B cell (primary cell): Measurements from ENCODE around the gene CLCN7. TPM values are rescaled to one million over a fixed set of nuclear protein-coding genes. Genes with fewer than 3 reads are reported as not detected.

Experiments used
- ATAC-seq: fragments of 200-7000 bp; cut with Tn5 transposase; one replicate; pipeline ENCODE4 v1.10.0; 2021; ENCODE audit warnings: low read depth, mild to moderate bottlenecking, moderate number of reproducible peaks, moderate library complexity
- CTCF ChIA-PET: fragments of 350-600 bp; sonication (Branson Sonifier 250); formaldehyde crosslinking; loops from one replicate; lab custom pipeline; 2021; ENCODE audit warnings: antibody characterized with exemption, inconsistent platforms; lab: Charles Lee
- POLR2A ChIA-PET: fragments of 350-600 bp; sonication (Branson Sonifier 250); formaldehyde crosslinking; loops from one replicate; lab custom pipeline; 2021; ENCODE audit warnings: antibody characterized with exemption; lab: Charles Lee
- DNase-seq: peaks from one replicate; pipeline ENCODE4 v3.0.0; 2013
- H2AFZ ChIP-seq: 2 replicates; pipeline ENCODE4 v1.6.1; 2012; ENCODE audit warnings: mild to moderate bottlenecking, low read depth, low read length; ENCODE audit not compliant: insufficient read depth, poor library complexity, severe bottlenecking
- H3K27ac ChIP-seq, 2 donors: 1 replicate in 1 of 2; 2 replicates in 1 of 2; pipeline ENCODE4 v1.5.1; 2012 to 2013; ENCODE audit warnings: low read length in 2 of 2, mild to moderate bottlenecking in 2 of 2, moderate library complexity in 1 of 2
- H3K27me3 ChIP-seq, 4 experiments: fragments of 200-600 bp in 1 of 4; sonication (generic) in 1 of 4; replicated peaks in 1 of 4; 1 replicate in 2 of 4; 2 replicates in 2 of 4; pipeline versions ENCODE4 v1.6.1 to v1.7.0; 2013 to 2016; ENCODE audit warnings: low read length in 3 of 4, mild to moderate bottlenecking in 2 of 4, mixed read lengths in 1 of 4, moderate library complexity in 1 of 4; ENCODE audit not compliant: insufficient read depth in 4 of 4, control insufficient read depth in 3 of 4; ENCODE audit errors: control extremely low read depth in 1 of 4
- H3K36me3 ChIP-seq, 2 experiments: replicated peaks in 1 of 2; 1 replicate in 1 of 2; 2 replicates in 1 of 2; pipeline versions ENCODE4 v1.6.1 to v1.7.1; 2013; ENCODE audit warnings: low read length in 1 of 2; ENCODE audit not compliant: insufficient read depth in 2 of 2, control insufficient read depth in 1 of 2; ENCODE audit errors: control extremely low read depth in 1 of 2, extremely low read depth in 1 of 2
- H3K4me1 ChIP-seq, 2 donors: fragments of 200-600 bp in 1 of 2; sonication (generic) in 1 of 2; 1 replicate in 1 of 2; 2 replicates in 1 of 2; pipeline versions ENCODE4 v1.5.1 to v1.6.1; 2013 to 2017; ENCODE audit warnings: low read length in 2 of 2; ENCODE audit not compliant: control insufficient read depth in 2 of 2, insufficient read depth in 2 of 2
- H3K4me2 ChIP-seq: replicated peaks from 2 replicates; pipeline ENCODE3; 2012; ENCODE audit warnings: mild to moderate bottlenecking, low read depth, low read length; ENCODE audit not compliant: poor library complexity, severe bottlenecking
- H3K4me3 ChIP-seq, 5 experiments: fragments of 200-600 bp in 1 of 5; sonication (generic) in 1 of 5; 1 replicate in 3 of 5; 2 replicates in 2 of 5; pipeline versions ENCODE4 v1.5.1 to v1.7.0; 2011 to 2016; ENCODE audit warnings: low read length in 4 of 5, mild to moderate bottlenecking in 4 of 5, low read depth in 2 of 5, control low read depth in 1 of 5, moderate library complexity in 1 of 5; ENCODE audit not compliant: insufficient read depth in 1 of 5; ENCODE audit errors: control extremely low read depth in 1 of 5, extremely low read depth in 1 of 5
- H3K79me2 ChIP-seq: fragments of 200-600 bp; sonication (generic); one replicate; pipeline ENCODE4 v1.6.0; 2016; ENCODE audit warnings: low read length; ENCODE audit not compliant: control insufficient read depth, insufficient read depth
- H3K9ac ChIP-seq: fragments of 200-600 bp; sonication (generic); 2 replicates; pipeline ENCODE4 v1.6.1; 2017; ENCODE audit warnings: mild to moderate bottlenecking, low read length, moderate library complexity
- H3K9me3 ChIP-seq, 3 donors: one replicate each; pipeline versions ENCODE4 v1.6.1 to v1.7.1; 2013; ENCODE audit warnings: low read length in 2 of 3; ENCODE audit not compliant: control insufficient read depth in 2 of 3, insufficient read depth in 1 of 3; ENCODE audit errors: control extremely low read depth in 1 of 3
- H4K20me1 ChIP-seq: 2 replicates; pipeline ENCODE4 v1.6.0; 2012; ENCODE audit warnings: mild to moderate bottlenecking, low read length; ENCODE audit not compliant: insufficient read depth, control insufficient read depth, poor library complexity, severe bottlenecking
- H3K27ac Mint-ChIP-seq: one replicate; pipeline ENCODE4 v1.8.0; 2021; ENCODE audit warnings: mixed read lengths
- H3K27me3 Mint-ChIP-seq: one replicate; pipeline ENCODE4 v1.8.0; 2021; ENCODE audit warnings: mixed read lengths
- H3K4me1 Mint-ChIP-seq: one replicate; pipeline ENCODE4 v1.8.0; 2021; ENCODE audit warnings: mixed read lengths
- H3K4me3 Mint-ChIP-seq: one replicate; pipeline ENCODE4 v1.8.0; 2021; ENCODE audit warnings: mixed read lengths
- H3K9me3 Mint-ChIP-seq: one replicate; pipeline ENCODE4 v1.8.0; 2022; ENCODE audit warnings: mixed read lengths; ENCODE audit not compliant: insufficient read depth
- CTCF ChIP-seq: fragments of 200-600 bp; IDR thresholded peaks from one replicate; pipeline ENCODE4 v1.8.0; 2022; ENCODE audit warnings: antibody characterized with exemption, mild to moderate bottlenecking
- EZH2 ChIP-seq: IDR thresholded peaks from 2 replicates; pipeline ENCODE4 v1.6.1; 2012; ENCODE audit warnings: borderline replicate concordance, low read depth, mild to moderate bottlenecking, moderate library complexity, low read length; ENCODE audit not compliant: insufficient read depth, poor library complexity, severe bottlenecking
- WGBS: methylation state at CpG from one replicate; pipeline ENCODE4 v1.1.5; 2013; ENCODE audit warnings: missing lambda C conversion rate; ENCODE audit not compliant: insufficient coverage; 5-methylcytosine and 5-hydroxymethylcytosine counted together
- intact Hi-C: fragments of 100-400 bp; cut with micrococcal nuclease; formaldehyde crosslinking; loops from one replicate; pipeline ENCODE4 v1.10.0; 2022
- polyA plus RNA-seq: library from polyadenylated mRNA; depleted of rRNA; stranded (reverse); fragments of >200 nt; gene quantifications from 2 replicates; pipeline ENCODE4 v1.2.3, GENCODE V29; 2012
- total RNA-seq, 2 donors: library from RNA; stranded (reverse); fragments of 120-200 nt in 1 of 2; gene quantifications; 1 replicate in 1 of 2; 2 replicates in 1 of 2; pipeline versions ENCODE4 v1.2.3 to v1.2.4, GENCODE V29; 2013 to 2022

CLCN7 gene
- total and polyA plus RNA-seq, 2 donors (not counting 1 experiment from before 2014, with no cell fraction given) = 215 to 274 TPM

GRCh38 chr16:1466968-1467521 is 7.8 kb downstream of the CLCN7 start:
- H3K27ac ChIP-seq = peak overlapping the region in 1 of 2 donors; percentile 15
- H3K4me1 Mint-ChIP-seq = peaks cover 38% of the 10 kb centered on the region

GRCh38 chr16:1466054-1466453 is 8.8 kb downstream of the CLCN7 start:
- Histone ChIP-seq H2AFZ (no peak overlapping the region), H3K4me2 (no peak overlapping the region), H4K20me1 (peaks cover 37% of the 10 kb centered on the region), H3K9me3 (peaks cover 0 to 3% (median 0%) of the 10 kb centered on the region in 3 donors), H3K36me3 (peaks cover 6 to 25% of the 10 kb centered on the region in 2 experiments), H3K27ac (no peak overlapping the region), H3K27me3 (no peaks in the 10 kb centered on the region), H3K4me3 (no peak overlapping the region), H3K4me1 (peaks cover 11 to 27% of the 10 kb centered on the region in 2 donors), H3K9ac (no peak overlapping the region), H3K79me2 (peaks cover 99% of the 10 kb centered on the region)
- no peak for TF ChIP-seq EZH2
- TF ChIP-seq CTCF = no peak
- DNase-seq = no peak
- ChIA-PET POLR2A (no interaction called here), CTCF (no interaction called here)
- ATAC-seq = no peak
- Mint-ChIP-seq H3K4me1 (peaks cover 30% of the 10 kb centered on the region), H3K4me3 (no peak overlapping the region), H3K27ac (peak overlapping the region; percentile 15), H3K9me3 (no peaks in the 10 kb centered on the region), H3K27me3 (no peaks in the 10 kb centered on the region)
- 95% methylated on average over 10 of the region's 24 CpGs for WGBS
- intact Hi-C loops = no loop called here

More at GRCh38 chr16:1466968-1467521, 7.8 kb downstream of the CLCN7 start:
- Histone ChIP-seq H3K27me3 (no peaks in the 10 kb centered on the region), H3K4me1 (peaks cover 20 to 37% of the 10 kb centered on the region in 2 donors), H3K4me2 (no peak overlapping the region), H3K79me2 (peaks cover 99% of the 10 kb centered on the region), H3K4me3 (no peak overlapping the region), H3K9me3 (no peaks in the 10 kb centered on the region), H3K36me3 (peaks cover 6 to 18% of the 10 kb centered on the region in 2 experiments), H2AFZ (no peak overlapping the region), H4K20me1 (peaks cover 43% of the 10 kb centered on the region), H3K9ac (no peak overlapping the region)
- 94% methylated on average over 10 of the region's 14 CpGs for WGBS
- ATAC-seq (no peak), DNase-seq (no peak)
- ChIA-PET POLR2A (no interaction called here), CTCF (no interaction called here)
- no peak for TF ChIP-seq CTCF
- no peak for TF ChIP-seq EZH2
- Mint-ChIP-seq H3K27ac (peak overlapping the region; percentile 46), H3K9me3 (no peaks in the 10 kb centered on the region), H3K27me3 (no peaks in the 10 kb centered on the region), H3K4me3 (no peak overlapping the region)
- intact Hi-C loops = no loop called here
